ENCODE results near the gene EID2B. TPM values are rescaled to one million over a fixed set of nuclear protein-coding genes. Genes with fewer than 3 reads are reported as not detected.

EID2B gene
- total RNA-seq, 4 donors from 2014 or later = 0.56 to 1.5 (median 1.0) TPM

- no peak within 1 kb of the TSS for H3K4me3 ChIP-seq (ENCODE audit: low read depth, poor library complexity, severe bottlenecking)
- TF ChIP-seq CTCF (IDR thresholded peaks at IDR 0.05) = no peak
- no peak for TF ChIP-seq POLR2A (IDR thresholded peaks at IDR 0.05)
- intact Hi-C loops (cut with DNase I; ENCODE audit: low total_unique reads) = no loop called here
- WGBS, 2 donors = 1 to 2% methylated on average over 33 to 46 of the region's 60 CpGs
- DNase-seq (ENCODE audit: low spot score in 2 of 2) = no peak
These were observed 33.6 kb downstream of the EID2B start, which contains the start of gene DLL3 for GRCh38 chr19:39498798-39499642. TSS of gene DLL3 (plus strand) at chr19:39498947. CDS start at chr19:39498975, 28 bp downstream.

- H3K4me3 ChIP-seq (ENCODE audit: low read depth, poor library complexity, severe bottlenecking) = no peak overlapping the region
- intact Hi-C loops (cut with DNase I; ENCODE audit: low total_unique reads) = no loop called here
- DNase-seq (ENCODE audit: low spot score in 2 of 2) = no peak
- WGBS, 2 donors = 1% methylated on average over 29 of the region's 40 CpGs
- TF ChIP-seq CTCF (IDR thresholded peaks at IDR 0.05) (no peak), POLR2A (IDR thresholded peaks at IDR 0.05) (no peak)
These were observed 34.5 kb downstream of the EID2B start for GRCh38 chr19:39497996-39498797.

GRCh38 chr19:39497701-39497995 is 35.0 kb downstream of the EID2B start:
- H3K4me3 ChIP-seq (ENCODE audit: low read depth, poor library complexity, severe bottlenecking) = no peak overlapping the region
- 0 to 2% methylated on average over 7 of the region's 7 CpGs for WGBS, 2 donors
- DNase-seq (ENCODE audit: low spot score in 2 of 2) = no peak
- intact Hi-C loops (cut with DNase I; ENCODE audit: low total_unique reads) = no loop called here
- TF ChIP-seq CTCF (IDR thresholded peaks at IDR 0.05) (no peak), POLR2A (IDR thresholded peaks at IDR 0.05) (no peak)

GRCh38 chr19:39496063-39496462 is 36.6 kb downstream of the EID2B start:
- intact Hi-C loops (cut with DNase I; ENCODE audit: low total_unique reads) = no loop called here
- TF ChIP-seq CTCF (IDR thresholded peaks at IDR 0.05) = no peak
- no peak for TF ChIP-seq POLR2A (IDR thresholded peaks at IDR 0.05)

GRCh38 chr19:39494661-39495060 is 38.0 kb downstream of the EID2B start:
- intact Hi-C loops (cut with DNase I; ENCODE audit: low total_unique reads) = no loop called here

More at GRCh38 chr19:39496063-39496462, 36.6 kb downstream of the EID2B start:
- DNase-seq (ENCODE audit: low spot score in 2 of 2) = no peak
- H3K4me3 ChIP-seq (ENCODE audit: low read depth, poor library complexity, severe bottlenecking) = no peak overlapping the region
- WGBS, 2 donors = 88 to 89% methylated on average over 5 of the region's 5 CpGs

More at GRCh38 chr19:39494661-39495060, 38.0 kb downstream of the EID2B start:
- TF ChIP-seq POLR2A (IDR thresholded peaks at IDR 0.05) = no peak
- no peak for TF ChIP-seq CTCF (IDR thresholded peaks at IDR 0.05)
- DNase-seq (ENCODE audit: low spot score in 2 of 2) = no peak
- WGBS, 2 donors = 77 to 81% methylated on average over 5 of the region's 5 CpGs
- no peak overlapping the region for H3K4me3 ChIP-seq (ENCODE audit: low read depth, poor library complexity, severe bottlenecking)
